Tibial artery (tissue), 4 donors: ENCODE results near the gene MCCD1.

Experiments
- DNase-seq, 2 donors: peaks; one replicate each; pipeline ENCODE4 v3.0.0-alpha.2; 2019
- H3K27ac ChIP-seq, 2 donors: fragments of 200-600 bp; sonication (generic) in 1 of 2; 1 replicate in 1 of 2; 2 replicates in 1 of 2; pipeline ENCODE4 v1.5.1; 2018 to 2019; ENCODE audit warnings: mild to moderate bottlenecking in 1 of 2
- H3K27me3 ChIP-seq, 2 donors: fragments of 200-600 bp; sonication (generic) in 1 of 2; one replicate each; pipeline versions ENCODE4 v1.5.1 to v1.6.0; 2016 to 2019
- H3K36me3 ChIP-seq, 3 donors: fragments of 200-600 bp; sonication (generic) in 2 of 3; one replicate each; pipeline ENCODE4 v1.5.1; 2016 to 2019; ENCODE audit warnings: mild to moderate bottlenecking in 2 of 3
- H3K4me1 ChIP-seq, 4 donors: fragments of 200-600 bp; sonication (generic) in 2 of 4; 1 replicate in 3 of 4; 2 replicates in 1 of 4; pipeline ENCODE4 v1.5.1; 2016 to 2019
- H3K4me3 ChIP-seq, 2 donors: fragments of 200-600 bp; sonication (generic) in 1 of 2; 1 replicate in 1 of 2; 2 replicates in 1 of 2; pipeline ENCODE4 v1.5.1; 2018 to 2019; ENCODE audit warnings: mild to moderate bottlenecking in 2 of 2
- H3K9me3 ChIP-seq, 3 donors: fragments of 200-600 bp; sonication (generic) in 1 of 3; one replicate each; pipeline ENCODE4 v1.5.1; 2016 to 2019
- CTCF ChIP-seq, 2 experiments: fragments of 200-600 bp in 1 of 2; fragments of 450-650 bp in 1 of 2; IDR thresholded peaks; one replicate each; pipeline ENCODE4 v1.5.1; 2017 to 2019; ENCODE audit warnings: antibody characterized with exemption in 2 of 2, mild to moderate bottlenecking in 1 of 2, moderate library complexity in 1 of 2
- intact Hi-C: fragments of 100-400 bp; cut with DNase I; formaldehyde crosslinking; loops from one replicate; pipeline ENCODE4 v1.15.0; 2023; ENCODE audit warnings: low total_unique reads

The MCCD1 gene

GRCh38 chr6:31558318-31558625, 29.5 kb downstream of the MCCD1 start:
- H3K9me3 ChIP-seq, result no peaks in the 10 kb centered on the region
- peaks cover 17 to 58% (median 27%) of the 10 kb centered on the region in 3 donors for H3K36me3 ChIP-seq
- H3K27ac ChIP-seq, result no peak overlapping the region
- TF ChIP-seq CTCF (IDR thresholded peaks at IDR 0.05), result no peak
- no peak for DNase-seq
- H3K4me3 ChIP-seq, result no peak overlapping the region
- no peaks in the 10 kb centered on the region for H3K27me3 ChIP-seq
- H3K4me1 ChIP-seq, result peaks cover 0 to 32% (median 3%) of the 10 kb centered on the region in 4 donors
- intact Hi-C loops, result no loop called here

- no peak overlapping the region for H3K27ac ChIP-seq
- H3K27me3 ChIP-seq, result no peaks in the 10 kb centered on the region
- H3K4me1 ChIP-seq, result peaks cover 0 to 28% (median 3%) of the 10 kb centered on the region in 4 donors
- DNase-seq, result peak in 1 of 2 donors; percentile 35
- H3K36me3 ChIP-seq, result peaks cover 17 to 53% (median 27%) of the 10 kb centered on the region in 3 donors
- H3K9me3 ChIP-seq, result no peaks in the 10 kb centered on the region
- no peak overlapping the region for H3K4me3 ChIP-seq
- TF ChIP-seq CTCF (IDR thresholded peaks at IDR 0.05), result no peak
- intact Hi-C loops, result no loop called here
These were observed 30.1 kb downstream of the MCCD1 start for GRCh38 chr6:31558631-31559500.

- peak overlapping the region in 1 of 2 donors; percentile 13 for H3K27ac ChIP-seq
- H3K4me3 ChIP-seq, result no peak overlapping the region
- peaks cover 17 to 49% (median 27%) of the 10 kb centered on the region in 3 donors for H3K36me3 ChIP-seq
- no peak for DNase-seq
- TF ChIP-seq CTCF (IDR thresholded peaks at IDR 0.05), result no peak
- H3K4me1 ChIP-seq, result peaks cover 0 to 25% (median 3%) of the 10 kb centered on the region in 4 donors
- intact Hi-C loops, result no loop called here
- H3K27me3 ChIP-seq, result peaks cover 0 to 4% of the 10 kb centered on the region in 2 donors
- H3K9me3 ChIP-seq, result no peaks in the 10 kb centered on the region
These were observed 30.8 kb downstream of the MCCD1 start for GRCh38 chr6:31559606-31559957.

- peaks cover 17 to 49% (median 27%) of the 10 kb centered on the region in 3 donors for H3K36me3 ChIP-seq
- peak; percentile 54 to 75 for DNase-seq
These were observed 31.4 kb downstream of the MCCD1 start for GRCh38 chr6:31559958-31560696.

DNA sequence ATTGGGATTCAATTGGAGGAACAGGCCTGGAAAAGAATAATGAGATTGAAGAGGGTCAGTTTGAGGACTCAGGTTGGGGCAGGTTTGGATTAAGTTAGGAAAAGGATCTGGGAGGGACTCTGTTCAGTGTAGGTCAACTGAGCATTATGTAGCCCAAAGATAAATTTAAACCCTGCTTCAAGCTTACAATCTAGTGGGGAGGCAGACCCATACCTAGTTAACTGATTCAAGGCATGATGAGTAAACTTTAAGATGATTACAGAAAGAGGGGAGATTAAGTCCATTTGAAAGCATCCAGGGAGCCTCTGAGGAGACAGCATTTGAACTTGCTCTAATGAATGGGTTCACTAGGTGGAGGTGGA, 31.9 kb downstream of the MCCD1 start:
- TF ChIP-seq CTCF (IDR thresholded peaks at IDR 0.05), result no peak
- Histone ChIP-seq H3K27ac (no peak overlapping the region), H3K4me1 (peaks cover 0 to 25% (median 3%) of the 10 kb centered on the region in 4 donors), H3K27me3 (peaks cover 0 to 9% of the 10 kb centered on the region in 2 donors), H3K4me3 (no peak overlapping the region), H3K9me3 (no peaks in the 10 kb centered on the region), H3K36me3 (peaks cover 17 to 49% (median 27%) of the 10 kb centered on the region in 3 donors)
- intact Hi-C loops, result no loop called here
- no peak for DNase-seq

More at GRCh38 chr6:31559958-31560696, 31.4 kb downstream of the MCCD1 start:
- peaks cover 0 to 5% of the 10 kb centered on the region in 2 donors for H3K27me3 ChIP-seq
- intact Hi-C loops, result no loop called here
- no peaks in the 10 kb centered on the region for H3K9me3 ChIP-seq
- TF ChIP-seq CTCF (IDR thresholded peaks at IDR 0.05), result no peak
- H3K4me1 ChIP-seq, result peaks cover 0 to 25% (median 3%) of the 10 kb centered on the region in 4 donors
- peak overlapping the region in 1 of 2 donors; percentile 13 for H3K27ac ChIP-seq
- H3K4me3 ChIP-seq, result no peak overlapping the region
